ENCODE data around the gene ARL14EPL. TPM values are rescaled to one million over a fixed set of nuclear protein-coding genes. Genes with fewer than 3 reads are reported as not detected.

The ARL14EPL gene
- total and polyA plus RNA-seq, 2 experiments from 2014 or later, result not detected

DNA sequence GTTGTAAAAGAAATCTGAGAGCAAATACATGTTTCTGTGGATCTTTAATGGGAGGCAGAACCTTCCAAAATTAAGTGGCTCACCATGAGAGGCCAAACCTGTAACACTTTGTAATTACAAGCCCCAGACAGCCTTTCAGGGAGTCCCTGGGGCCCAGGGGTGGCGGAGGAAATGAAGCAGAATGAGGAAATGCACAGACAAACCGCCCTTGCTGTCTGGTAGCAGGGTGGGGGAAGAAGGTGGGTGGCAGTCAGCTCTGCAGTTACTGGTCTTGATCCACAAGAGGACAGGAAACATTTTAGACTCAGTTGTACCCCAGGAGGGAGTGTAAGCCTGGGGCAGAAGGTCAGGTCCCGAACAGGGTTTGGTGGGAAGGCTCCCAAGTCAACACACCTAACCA, 6.5 kb downstream of the ARL14EPL start (continued):
- TF ChIP-seq, protein P1, sequence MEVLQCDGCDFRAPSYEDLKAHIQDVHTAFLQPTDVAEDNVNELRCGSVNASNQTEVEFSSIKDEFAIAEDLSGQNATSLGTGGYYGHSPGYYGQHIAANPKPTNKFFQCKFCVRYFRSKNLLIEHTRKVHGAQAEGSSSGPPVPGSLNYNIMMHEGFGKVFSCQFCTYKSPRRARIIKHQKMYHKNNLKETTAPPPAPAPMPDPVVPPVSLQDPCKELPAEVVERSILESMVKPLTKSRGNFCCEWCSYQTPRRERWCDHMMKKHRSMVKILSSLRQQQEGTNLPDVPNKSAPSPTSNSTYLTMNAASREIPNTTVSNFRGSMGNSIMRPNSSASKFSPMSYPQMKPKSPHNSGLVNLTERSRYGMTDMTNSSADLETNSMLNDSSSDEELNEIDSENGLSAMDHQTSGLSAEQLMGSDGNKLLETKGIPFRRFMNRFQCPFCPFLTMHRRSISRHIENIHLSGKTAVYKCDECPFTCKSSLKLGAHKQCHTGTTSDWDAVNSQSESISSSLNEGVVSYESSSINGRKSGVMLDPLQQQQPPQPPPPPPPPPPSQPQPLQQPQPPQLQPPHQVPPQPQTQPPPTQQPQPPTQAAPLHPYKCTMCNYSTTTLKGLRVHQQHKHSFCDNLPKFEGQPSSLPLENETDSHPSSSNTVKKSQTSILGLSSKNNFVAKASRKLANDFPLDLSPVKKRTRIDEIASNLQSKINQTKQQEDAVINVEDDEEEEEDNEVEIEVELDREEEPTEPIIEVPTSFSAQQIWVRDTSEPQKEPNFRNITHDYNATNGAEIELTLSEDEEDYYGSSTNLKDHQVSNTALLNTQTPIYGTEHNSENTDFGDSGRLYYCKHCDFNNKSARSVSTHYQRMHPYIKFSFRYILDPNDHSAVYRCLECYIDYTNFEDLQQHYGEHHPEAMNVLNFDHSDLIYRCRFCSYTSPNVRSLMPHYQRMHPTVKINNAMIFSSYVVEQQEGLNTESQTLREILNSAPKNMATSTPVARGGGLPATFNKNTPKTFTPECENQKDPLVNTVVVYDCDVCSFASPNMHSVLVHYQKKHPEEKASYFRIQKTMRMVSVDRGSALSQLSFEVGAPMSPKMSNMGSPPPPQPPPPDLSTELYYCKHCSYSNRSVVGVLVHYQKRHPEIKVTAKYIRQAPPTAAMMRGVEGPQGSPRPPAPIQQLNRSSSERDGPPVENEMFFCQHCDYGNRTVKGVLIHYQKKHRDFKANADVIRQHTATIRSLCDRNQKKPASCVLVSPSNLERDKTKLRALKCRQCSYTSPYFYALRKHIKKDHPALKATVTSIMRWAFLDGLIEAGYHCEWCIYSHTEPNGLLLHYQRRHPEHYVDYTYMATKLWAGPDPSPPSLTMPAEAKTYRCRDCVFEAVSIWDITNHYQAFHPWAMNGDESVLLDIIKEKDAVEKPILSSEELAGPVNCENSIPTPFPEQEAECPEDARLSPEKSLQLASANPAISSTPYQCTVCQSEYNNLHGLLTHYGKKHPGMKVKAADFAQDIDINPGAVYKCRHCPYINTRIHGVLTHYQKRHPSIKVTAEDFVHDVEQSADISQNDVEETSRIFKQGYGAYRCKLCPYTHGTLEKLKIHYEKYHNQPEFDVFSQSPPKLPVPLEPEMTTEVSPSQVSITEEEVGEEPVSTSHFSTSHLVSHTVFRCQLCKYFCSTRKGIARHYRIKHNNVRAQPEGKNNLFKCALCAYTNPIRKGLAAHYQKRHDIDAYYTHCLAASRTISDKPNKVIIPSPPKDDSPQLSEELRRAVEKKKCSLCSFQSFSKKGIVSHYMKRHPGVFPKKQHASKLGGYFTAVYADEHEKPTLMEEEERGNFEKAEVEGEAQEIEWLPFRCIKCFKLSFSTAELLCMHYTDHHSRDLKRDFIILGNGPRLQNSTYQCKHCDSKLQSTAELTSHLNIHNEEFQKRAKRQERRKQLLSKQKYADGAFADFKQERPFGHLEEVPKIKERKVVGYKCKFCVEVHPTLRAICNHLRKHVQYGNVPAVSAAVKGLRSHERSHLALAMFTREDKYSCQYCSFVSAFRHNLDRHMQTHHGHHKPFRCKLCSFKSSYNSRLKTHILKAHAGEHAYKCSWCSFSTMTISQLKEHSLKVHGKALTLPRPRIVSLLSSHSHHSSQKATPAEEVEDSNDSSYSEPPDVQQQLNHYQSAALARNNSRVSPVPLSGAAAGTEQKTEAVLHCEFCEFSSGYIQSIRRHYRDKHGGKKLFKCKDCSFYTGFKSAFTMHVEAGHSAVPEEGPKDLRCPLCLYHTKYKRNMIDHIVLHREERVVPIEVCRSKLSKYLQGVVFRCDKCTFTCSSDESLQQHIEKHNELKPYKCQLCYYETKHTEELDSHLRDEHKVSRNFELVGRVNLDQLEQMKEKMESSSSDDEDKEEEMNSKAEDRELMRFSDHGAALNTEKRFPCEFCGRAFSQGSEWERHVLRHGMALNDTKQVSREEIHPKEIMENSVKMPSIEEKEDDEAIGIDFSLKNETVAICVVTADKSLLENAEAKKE (CRISPR knock-in tag; IDR thresholded peaks at IDR 0.05), result no peak
- TF ChIP-seq ZNF331 (CRISPR knock-in tag; IDR thresholded peaks at IDR 0.05; ENCODE audit: low read depth) (no peak), STAT1 (IDR thresholded peaks at IDR 0.05; ENCODE audit: unreplicated experiment) (no peak)

DNA sequence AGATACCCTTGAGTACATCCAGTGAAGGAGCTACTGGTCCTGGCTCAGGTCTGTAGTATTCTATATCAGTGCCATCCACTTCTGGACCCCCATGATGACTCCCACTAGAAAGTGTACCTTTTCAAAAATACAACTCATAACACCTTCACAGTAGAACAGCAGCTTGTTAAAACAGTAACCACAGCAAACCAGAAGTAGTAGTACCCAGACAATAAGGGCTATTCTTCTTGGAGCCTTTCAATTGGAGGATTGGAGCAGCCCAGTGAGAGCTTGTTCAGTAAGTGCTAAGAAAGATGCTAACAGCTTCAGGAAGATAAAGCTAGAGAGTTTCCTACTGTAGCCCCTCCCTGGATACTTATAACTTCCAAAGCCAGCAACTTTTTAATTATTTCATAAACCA, 10.1 kb downstream of the ARL14EPL start:
- Histone ChIP-seq H3K36me3 (ENCODE audit: insufficient read depth) (no peaks in the 10 kb centered on the region), H3K27ac (ENCODE audit: low read depth) (no peak overlapping the region), H3K4me1 (ENCODE audit: insufficient read depth) (peaks cover 9% of the 10 kb centered on the region; the same call in 1 of the 2 replicates), H3K4me2 (no peak overlapping the region), H3K9me2 (ENCODE audit: insufficient read depth) (no peaks in the 10 kb centered on the region), H3K27me3 (ENCODE audit: insufficient read depth) (no peaks in the 10 kb centered on the region), H3K4me3 (no peak overlapping the region), H4K20me1 (replicated peaks; ENCODE audit: insufficient read depth) (no peaks in the 10 kb centered on the region), H3K79me2 (replicated peaks; ENCODE audit: insufficient read depth) (no peaks in the 10 kb centered on the region), H2AFZ (no peak overlapping the region), H3F3A (replicated peaks; ENCODE audit: low read depth) (no peaks in the 10 kb centered on the region)
- H3K4me3 Mint-ChIP-seq, result no peak overlapping the region
- H3K27ac Mint-ChIP-seq, result no peak overlapping the region
- ATAC-seq (no peak), DNase-seq (ENCODE audit: low spot score) (no peak)
- peaks cover 2% of the 10 kb centered on the region for H3K27me3 Mint-ChIP-seq (ENCODE audit: insufficient read depth, low read depth, poor library complexity)
- H3K36me3 Mint-ChIP-seq (ENCODE audit: low read depth), result no peaks in the 10 kb centered on the region
- no peaks in the 10 kb centered on the region for H3K9me3 Mint-ChIP-seq
- H3K4me1 Mint-ChIP-seq, result peaks cover 18% of the 10 kb centered on the region
- TF ChIP-seq EZH2phosphoT487 (IDR thresholded peaks at IDR 0.05; ENCODE audit: unreplicated experiment) (no peak), JUNB (IDR thresholded peaks at IDR 0.05; ENCODE audit: unreplicated experiment) (no peak), ZNF114 (CRISPR knock-in tag; IDR thresholded peaks at IDR 0.05) (no peak)
- TF ChIP-seq, protein P2, sequence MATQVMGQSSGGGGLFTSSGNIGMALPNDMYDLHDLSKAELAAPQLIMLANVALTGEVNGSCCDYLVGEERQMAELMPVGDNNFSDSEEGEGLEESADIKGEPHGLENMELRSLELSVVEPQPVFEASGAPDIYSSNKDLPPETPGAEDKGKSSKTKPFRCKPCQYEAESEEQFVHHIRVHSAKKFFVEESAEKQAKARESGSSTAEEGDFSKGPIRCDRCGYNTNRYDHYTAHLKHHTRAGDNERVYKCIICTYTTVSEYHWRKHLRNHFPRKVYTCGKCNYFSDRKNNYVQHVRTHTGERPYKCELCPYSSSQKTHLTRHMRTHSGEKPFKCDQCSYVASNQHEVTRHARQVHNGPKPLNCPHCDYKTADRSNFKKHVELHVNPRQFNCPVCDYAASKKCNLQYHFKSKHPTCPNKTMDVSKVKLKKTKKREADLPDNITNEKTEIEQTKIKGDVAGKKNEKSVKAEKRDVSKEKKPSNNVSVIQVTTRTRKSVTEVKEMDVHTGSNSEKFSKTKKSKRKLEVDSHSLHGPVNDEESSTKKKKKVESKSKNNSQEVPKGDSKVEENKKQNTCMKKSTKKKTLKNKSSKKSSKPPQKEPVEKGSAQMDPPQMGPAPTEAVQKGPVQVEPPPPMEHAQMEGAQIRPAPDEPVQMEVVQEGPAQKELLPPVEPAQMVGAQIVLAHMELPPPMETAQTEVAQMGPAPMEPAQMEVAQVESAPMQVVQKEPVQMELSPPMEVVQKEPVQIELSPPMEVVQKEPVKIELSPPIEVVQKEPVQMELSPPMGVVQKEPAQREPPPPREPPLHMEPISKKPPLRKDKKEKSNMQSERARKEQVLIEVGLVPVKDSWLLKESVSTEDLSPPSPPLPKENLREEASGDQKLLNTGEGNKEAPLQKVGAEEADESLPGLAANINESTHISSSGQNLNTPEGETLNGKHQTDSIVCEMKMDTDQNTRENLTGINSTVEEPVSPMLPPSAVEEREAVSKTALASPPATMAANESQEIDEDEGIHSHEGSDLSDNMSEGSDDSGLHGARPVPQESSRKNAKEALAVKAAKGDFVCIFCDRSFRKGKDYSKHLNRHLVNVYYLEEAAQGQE (IDR thresholded peaks at IDR 0.05; ENCODE audit: unreplicated experiment), result no peak
- TF ChIP-seq, protein P3, sequence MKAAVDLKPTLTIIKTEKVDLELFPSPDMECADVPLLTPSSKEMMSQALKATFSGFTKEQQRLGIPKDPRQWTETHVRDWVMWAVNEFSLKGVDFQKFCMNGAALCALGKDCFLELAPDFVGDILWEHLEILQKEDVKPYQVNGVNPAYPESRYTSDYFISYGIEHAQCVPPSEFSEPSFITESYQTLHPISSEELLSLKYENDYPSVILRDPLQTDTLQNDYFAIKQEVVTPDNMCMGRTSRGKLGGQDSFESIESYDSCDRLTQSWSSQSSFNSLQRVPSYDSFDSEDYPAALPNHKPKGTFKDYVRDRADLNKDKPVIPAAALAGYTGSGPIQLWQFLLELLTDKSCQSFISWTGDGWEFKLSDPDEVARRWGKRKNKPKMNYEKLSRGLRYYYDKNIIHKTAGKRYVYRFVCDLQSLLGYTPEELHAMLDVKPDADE (IDR thresholded peaks at IDR 0.05), result no peak
